Astrocyte of the cerebellum (primary cell): Measurements from ENCODE around the gene GRIN2A.

Source experiments
- DNase-seq: peaks from one replicate; pipeline ENCODE4 v3.0.0-alpha.2; 2011; ENCODE audit warnings: low read depth
- H3K4me3 ChIP-seq: 2 replicates; pipeline ENCODE4 v1.5.1; 2011; ENCODE audit warnings: mild to moderate bottlenecking, low read depth, low read length, moderate library complexity
- CTCF ChIP-seq: IDR thresholded peaks from 2 replicates; pipeline ENCODE4 v1.5.1; 2012; ENCODE audit warnings: low read length, low read depth, moderate library complexity, mild to moderate bottlenecking; ENCODE audit errors: missing control alignments
- in situ Hi-C: cut with HindIII; loops from 2 replicates; pipeline ENCODE4 v1.10.0; 2017; ENCODE audit warnings: low sequenced_read_pairs

Gene GRIN2A

GRCh38 chr16:9761870-9762269 is 420.4 kb downstream of the GRIN2A start:
- no peak for DNase-seq
- TF ChIP-seq CTCF = no peak
- in situ Hi-C loops = loop anchor here (25.0 kb wide), 1 partner anchor 100 kb away; no protein-coding TSS in a partner anchor
- no peak overlapping the region for H3K4me3 ChIP-seq

GRCh38 chr16:9757687-9758086 is 424.5 kb downstream of the GRIN2A start:
- in situ Hi-C loops = loop anchor here (25.0 kb wide), 1 partner anchor 95 kb away; no protein-coding TSS in a partner anchor
- no peak for TF ChIP-seq CTCF
- DNase-seq = no peak
- H3K4me3 ChIP-seq = no peak overlapping the region

- H3K4me3 ChIP-seq = no peak overlapping the region
- no peak for DNase-seq
- no peak for TF ChIP-seq CTCF
- in situ Hi-C loops = loop anchor here (25.0 kb wide), 1 partner anchor 94 kb away; no protein-coding TSS in a partner anchor
These were observed 425.8 kb downstream of the GRIN2A start for GRCh38 chr16:9756434-9756833.

- DNase-seq = no peak
- TF ChIP-seq CTCF = no peak
- in situ Hi-C loops = loop anchor here (25.0 kb wide), 1 partner anchor 93 kb away; no protein-coding TSS in a partner anchor
- H3K4me3 ChIP-seq = no peak overlapping the region
These were observed 427.1 kb downstream of the GRIN2A start for GRCh38 chr16:9755081-9755480.

- in situ Hi-C loops = no loop called here
- no peak for TF ChIP-seq CTCF
- DNase-seq = no peak
- no peak overlapping the region for H3K4me3 ChIP-seq
These were observed 440.5 kb downstream of the GRIN2A start for GRCh38 chr16:9741776-9742175.

GRCh38 chr16:9739301-9739700 is 442.9 kb downstream of the GRIN2A start:
- TF ChIP-seq CTCF = no peak
- in situ Hi-C loops = no loop called here
- no peak for DNase-seq
- H3K4me3 ChIP-seq = no peak overlapping the region

- no peak for DNase-seq
- TF ChIP-seq CTCF = no peak
- no peak overlapping the region for H3K4me3 ChIP-seq
- in situ Hi-C loops = no loop called here
These were observed 443.5 kb downstream of the GRIN2A start for GRCh38 chr16:9738690-9739089.
